Dermis blood vessel endothelial cell (primary cell): Measurements from ENCODE around the gene NCLN. TPM values are rescaled to one million over a fixed set of nuclear protein-coding genes. Genes with fewer than 3 reads are reported as not detected.
"Not testable (repeated sequence)": the region's sequence is repeated elsewhere in the genome, so short reads cannot be mapped to it uniquely, and the experiment has no call there.

Experiments
- DNase-seq: peaks from one replicate; pipeline ENCODE4 v3.0.0; 2010
- total RNA-seq: library from RNA; depleted of rRNA; stranded (reverse); fragments of >200 nt; gene quantifications from 2 replicates; pipeline ENCODE4 v1.2.3, GENCODE V29; 2014

NCLN gene
- total RNA-seq, 1 donor from 2014 or later: 38.3 TPM

DNA sequence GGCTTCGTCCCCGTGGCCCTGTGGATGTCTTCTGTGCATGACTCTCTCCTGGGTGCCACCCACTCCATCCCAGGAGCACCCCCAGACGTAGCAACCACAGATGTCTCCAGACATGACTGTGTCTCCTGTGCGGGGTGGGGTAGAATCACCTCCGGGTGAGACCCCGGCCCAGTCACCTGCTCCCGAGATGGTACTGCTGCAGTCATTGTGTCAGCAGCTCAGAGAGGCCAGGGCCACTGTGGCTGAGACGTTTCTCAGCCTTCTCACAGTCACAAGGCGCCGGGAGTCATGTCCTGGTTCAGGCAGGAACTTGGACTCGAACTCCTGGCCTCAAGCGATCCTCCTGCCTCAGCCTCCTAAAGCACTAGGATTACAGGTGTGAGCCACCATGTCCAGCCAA lies 16.6 kb downstream of the NCLN start:
- no peak for DNase-seq

DNA sequence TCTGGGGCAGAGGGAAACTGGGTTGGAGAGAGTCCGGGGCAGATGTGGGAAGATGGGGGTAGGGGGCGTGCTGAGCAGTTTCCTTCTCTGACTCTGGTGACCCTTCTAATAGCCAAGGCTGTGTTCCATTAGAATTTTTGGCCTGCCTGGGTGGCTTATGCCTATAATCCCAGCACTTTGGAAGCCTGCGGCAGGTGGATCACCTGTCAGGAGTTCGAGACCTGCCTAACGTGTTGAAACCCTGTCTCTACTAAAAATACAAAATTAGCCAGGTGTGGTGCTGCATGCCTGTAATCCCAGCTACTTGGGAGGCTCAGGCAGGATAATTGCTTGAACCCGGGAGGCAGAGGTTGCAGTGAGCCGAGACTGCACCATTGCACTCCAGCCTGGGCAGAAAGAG lies 17.2 kb downstream of the NCLN start:
- not testable (repeated sequence) for DNase-seq

DNA sequence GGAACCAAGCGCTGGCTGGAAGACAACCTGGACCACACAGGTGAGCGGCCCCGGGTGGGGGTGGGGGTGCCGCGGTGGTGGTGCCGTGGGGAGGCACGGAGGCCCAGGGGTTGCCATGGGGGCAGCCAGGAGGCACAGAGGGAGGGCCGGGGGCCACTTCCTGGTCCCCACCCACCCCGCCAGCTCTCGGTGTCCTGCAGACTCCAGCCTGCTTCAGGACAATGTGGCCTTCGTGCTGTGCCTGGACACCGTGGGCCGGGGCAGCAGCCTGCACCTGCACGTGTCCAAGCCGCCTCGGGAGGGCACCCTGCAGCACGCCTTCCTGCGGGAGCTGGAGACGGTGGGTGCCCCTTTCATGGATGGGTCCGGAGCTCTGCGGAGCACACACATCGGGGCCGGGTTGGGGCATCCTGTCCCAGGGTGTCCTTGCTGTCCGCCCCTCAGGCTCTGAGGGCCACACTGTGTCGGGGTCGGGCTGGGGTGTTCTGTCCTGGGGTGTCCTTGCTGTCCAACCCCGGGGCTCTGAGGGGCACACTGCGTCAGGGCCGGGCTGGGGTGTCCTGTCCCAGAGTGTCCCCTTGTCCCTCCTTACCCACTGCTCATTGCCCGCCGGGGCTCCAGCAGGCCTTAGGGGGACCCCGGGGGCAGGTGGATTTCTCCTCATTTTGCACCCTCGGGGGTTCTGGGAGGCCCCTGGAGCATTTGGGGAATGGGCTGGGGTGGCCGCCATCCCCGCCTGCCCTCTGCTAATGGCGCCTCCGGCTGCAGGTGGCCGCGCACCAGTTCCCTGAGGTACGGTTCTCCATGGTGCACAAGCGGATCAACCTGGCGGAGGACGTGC lies 18.3 kb downstream of the NCLN start:
- DNase-seq: no peak

DNA sequence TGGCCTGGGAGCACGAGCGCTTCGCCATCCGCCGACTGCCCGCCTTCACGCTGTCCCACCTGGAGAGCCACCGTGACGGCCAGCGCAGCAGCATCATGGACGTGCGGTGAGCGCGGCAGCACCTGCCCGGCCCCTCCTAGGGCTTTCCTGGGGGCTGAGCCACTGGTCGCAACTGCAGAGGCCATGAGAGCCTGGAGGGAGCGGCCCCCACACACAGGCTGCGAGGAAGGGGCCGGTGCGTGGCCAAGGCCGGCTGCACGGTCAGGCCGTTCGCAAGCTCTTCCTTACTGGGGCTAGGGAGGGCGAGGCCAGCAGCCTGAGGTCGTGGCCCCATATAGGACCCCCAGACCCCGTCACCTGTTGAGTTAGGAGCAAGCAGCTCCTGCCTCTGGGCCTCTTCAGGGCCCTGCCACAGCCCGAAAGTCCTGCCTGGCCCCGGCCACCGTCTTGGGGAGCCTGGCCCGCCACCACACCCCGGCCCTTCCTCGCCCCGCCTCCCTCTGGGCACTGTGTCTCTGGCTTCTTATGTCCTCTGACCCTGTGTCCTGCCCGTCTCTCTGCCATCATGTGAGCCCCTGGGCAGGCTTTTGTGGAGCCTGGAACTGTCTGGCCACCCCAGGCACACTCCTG lies 19.0 kb downstream of the NCLN start:
- DNase-seq: no peak

DNA sequence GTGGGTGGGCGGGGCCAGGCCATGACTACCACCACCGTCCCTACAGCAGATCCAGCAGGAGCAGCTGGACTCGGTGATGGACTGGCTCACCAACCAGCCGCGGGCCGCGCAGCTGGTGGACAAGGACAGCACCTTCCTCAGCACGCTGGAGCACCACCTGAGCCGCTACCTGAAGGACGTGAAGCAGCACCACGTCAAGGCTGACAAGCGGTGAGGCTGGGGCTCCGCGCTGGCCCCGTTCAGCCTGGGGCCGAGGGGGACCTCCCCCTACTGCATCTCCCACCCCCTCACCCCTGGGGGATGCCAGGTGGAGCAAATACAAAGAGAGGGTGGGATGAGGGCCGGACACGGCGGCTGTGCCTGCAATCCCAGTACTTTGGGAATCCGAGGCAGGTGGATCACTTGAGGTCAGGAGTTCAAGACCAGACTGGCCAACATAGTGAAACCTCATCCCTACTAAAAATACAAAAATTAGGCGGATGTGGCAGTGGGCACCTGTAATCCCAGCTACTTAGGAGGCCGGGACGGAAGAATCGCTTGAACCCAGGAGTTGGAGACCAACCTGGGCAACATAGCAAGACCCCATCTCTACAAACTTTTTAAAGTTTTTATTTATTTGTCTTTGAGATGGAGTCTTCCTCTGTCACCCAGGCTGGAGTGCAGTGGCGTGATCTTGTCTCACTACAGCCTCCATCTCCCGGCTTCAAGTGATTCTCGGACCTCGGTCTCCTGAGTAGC lies 20.7 kb downstream of the NCLN start:
- no peak for DNase-seq

DNA sequence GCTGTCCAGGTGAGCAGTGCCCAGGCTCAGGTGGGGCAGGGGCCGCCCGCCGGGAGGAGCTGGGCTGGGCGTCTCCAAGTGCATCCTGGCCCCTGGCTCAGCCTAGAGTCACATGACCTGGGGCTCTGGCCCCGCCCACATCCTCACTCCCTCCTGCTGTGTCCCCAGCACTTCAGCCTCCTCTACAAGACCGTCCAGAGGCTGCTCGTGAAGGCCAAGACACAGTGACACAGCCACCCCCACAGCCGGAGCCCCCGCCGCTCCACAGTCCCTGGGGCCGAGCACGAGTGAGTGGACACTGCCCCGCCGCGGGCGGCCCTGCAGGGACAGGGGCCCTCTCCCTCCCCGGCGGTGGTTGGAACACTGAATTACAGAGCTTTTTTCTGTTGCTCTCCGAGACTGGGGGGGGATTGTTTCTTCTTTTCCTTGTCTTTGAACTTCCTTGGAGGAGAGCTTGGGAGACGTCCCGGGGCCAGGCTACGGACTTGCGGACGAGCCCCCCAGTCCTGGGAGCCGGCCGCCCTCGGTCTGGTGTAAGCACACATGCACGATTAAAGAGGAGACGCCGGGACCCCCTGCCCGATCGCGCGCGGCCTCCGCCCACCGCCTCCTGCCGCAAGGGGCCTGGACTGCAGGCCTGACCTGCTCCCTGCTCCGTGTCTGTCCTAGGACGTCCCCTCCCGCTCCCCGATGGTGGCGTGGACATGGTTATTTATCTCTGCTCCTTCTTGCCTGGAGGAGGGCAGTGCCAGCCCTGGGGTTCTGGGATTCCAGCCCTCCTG lies 21.9 kb downstream of the NCLN start:
- no peak for DNase-seq

DNA sequence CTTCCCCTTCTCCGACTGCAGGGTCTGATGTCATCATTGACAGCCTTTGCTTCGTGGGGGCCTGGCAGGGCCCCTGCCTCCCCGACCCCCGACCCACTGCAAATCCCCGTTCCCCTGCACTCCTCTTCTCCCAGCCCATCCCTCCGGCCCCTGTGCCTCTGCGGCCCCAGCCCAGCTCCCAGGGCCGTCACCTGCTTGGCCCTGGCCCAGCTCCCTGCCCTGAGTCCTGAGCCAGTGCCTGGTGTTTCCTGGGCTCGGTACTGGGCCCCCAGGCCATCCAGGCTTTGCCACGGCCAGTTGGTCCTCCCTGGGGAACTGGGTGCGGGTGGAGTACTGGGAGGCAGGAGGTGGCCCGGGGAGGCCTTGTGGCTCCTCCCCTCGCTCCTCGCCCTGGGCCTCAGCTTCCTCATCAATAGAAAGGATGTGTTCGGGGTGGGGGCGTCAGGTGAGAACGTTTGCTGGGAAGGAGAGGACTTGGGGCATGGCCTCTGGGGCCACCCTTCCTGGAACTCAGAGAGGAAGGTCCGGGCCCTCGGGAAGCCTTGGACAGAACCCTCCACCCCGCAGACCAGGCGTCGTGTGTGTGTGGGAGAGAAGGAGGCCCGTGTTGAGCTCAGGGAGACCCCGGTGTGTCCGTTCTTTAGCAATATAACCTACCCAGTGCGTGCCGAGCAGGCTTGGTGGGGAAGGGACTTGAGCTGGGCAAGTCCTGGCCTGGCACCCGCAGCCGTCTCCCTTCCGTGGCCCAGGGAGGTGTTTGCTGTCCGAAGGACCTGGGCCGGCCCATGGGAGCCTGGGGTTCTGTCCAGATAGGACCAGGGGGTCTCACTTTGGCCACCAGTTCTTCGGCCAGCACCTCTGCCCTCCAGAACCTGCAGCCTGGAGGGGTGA lies 22.8 kb downstream of the NCLN start:
- DNase-seq: no peak

DNA sequence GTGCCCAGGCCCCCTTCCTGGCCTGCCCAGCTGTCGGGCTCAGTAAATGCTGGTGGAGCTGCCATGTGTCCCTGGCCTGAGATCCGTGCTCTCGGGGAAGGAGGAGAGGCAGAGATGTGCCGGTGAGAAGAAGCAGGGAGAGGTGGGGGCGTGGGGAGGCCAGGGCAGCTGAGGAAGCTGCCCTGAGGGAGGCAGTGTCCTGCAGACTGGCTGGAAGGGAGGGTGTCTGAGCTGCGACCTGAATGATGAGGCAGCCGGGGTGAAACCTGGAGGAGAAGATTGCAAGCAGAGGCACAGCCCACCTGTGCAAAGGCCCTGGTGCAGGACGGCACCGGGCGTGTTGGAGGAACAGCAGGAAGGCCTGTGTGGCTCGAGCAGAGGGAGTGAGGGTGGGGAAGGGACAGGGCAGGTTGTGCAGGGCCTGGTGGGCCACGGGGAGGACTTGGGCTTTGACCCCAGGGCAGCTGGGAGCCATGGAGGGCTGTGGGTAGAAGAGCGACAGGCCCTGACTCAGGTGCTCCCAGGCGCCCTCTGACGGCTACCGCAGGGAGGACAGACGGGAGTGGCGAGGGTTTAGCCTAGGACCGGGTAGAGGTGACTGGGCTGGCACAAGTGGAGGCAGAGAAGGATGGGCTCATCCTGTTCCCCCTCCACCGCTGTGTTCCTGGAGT lies 24.8 kb downstream of the NCLN start:
- DNase-seq: peak; percentile 66

DNA sequence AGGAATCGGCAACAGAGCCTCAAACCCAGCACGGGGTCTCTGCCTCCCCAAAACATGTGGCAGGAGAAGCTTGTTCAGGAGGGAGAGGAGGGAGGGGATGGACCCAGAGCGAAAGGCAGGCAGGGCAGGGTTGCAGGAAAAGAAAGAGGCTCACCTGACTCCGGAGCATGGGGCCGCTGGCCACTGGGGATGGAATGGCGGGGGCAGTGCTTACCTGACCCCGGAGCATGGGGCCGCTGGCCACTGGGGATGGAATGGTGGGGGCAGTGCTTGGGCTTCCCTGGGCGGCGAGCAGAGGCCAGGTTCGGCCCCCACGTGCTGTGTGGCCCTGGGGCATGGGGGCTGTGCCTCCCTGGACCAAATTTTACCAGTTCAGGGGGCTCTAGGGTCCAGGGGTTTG lies 25.5 kb downstream of the NCLN start:
- no peak for DNase-seq

DNA sequence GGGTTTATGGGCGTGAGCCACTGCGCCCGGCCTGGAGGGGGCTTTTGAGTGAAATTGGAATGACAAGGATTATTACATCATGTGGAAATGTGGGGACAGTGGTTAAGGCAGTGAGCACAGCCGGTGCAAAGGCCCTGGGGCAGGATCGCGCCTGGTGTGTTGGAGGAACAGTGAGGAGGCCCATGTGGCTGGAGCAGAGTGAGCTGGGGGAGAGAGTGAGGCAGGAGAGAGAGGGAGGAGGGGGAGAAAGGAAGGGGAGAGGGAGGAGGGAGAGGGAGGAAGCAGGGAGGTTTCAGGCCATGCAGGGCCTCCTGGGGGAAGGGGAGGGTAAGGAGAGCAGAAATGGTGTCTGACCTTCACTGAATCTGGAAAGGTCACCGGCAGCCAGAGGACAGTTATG lies 27.4 kb downstream of the NCLN start:
- DNase-seq: no peak

DNA sequence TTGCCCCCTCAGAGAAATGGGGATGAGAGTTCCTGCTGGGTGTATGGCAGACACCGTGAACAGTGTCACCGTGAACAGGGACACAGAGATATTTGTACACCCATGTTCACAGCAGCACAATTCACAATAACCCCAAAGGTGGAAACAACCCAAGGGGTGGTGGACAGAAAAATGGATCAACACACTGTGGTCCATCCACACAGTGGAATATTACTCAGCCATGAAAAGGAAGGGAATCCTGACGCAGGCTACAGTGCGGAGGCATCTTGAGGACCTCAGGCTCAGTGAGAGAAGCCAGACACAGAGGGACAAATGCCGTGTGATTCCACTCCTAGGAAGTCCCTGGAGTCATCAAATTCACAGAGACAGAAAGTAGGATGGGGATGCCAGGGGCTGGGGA lies 31.1 kb downstream of the NCLN start:
- no peak for DNase-seq

DNA sequence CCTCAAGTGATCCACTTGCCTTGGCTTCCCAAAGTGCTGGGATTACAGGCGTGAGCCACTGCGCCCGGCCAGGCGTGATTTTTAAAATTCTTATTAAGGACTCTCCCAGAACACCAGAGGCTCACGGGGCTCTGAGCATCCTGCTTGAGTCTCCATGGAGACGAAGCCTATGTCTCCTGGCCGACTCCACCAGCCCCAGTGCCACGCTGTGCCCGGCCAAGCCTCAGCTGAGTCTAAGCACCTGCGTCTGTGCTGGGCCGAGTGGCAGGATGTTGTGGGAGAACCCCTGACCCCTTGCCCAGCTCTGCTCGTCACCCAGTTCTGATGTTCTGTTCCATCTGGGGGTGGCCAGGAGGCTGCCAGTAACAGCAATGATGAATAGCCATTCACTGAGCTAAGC lies 34.8 kb downstream of the NCLN start:
- no peak for DNase-seq

DNA sequence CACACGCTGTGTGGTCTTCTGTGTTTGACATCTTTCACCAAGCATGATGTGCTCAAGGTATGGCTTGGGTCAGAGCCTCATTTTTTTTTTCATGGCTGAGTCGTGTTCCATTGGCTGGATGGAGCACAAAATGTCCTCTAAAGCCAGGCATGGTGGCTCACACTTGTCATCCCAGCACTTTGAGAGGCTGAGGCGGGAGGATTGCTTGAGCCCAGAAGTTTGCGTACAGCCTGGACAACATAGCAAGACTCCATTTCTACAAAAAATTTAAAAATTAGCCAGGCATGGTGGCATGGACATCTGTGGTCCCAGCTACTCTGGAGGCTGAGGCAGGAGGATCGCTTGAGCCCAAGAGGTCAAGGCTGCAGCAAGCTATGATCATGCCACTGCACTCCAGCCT lies 35.8 kb downstream of the NCLN start:
- DNase-seq: not testable (repeated sequence)

DNA sequence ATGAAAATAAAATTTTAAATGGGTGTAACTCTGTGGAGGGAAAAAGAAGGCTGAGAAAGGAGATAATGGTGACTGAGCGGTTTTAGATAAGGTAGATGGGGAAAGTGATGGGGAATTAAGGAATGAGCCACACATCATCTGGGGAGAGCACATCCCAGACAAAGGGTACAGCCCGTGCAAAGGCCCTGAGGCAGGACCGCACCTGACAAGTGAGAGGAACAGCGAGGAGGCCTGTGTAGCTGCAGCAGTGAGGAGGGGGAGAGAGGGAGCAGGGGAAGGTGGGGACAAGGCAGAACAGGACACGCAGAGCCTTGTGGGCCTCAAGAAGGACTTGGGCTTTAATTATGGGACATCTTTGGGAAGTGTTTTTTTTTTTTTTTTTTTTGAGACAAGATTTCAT lies 37.0 kb downstream of the NCLN start:
- no peak for DNase-seq

DNA sequence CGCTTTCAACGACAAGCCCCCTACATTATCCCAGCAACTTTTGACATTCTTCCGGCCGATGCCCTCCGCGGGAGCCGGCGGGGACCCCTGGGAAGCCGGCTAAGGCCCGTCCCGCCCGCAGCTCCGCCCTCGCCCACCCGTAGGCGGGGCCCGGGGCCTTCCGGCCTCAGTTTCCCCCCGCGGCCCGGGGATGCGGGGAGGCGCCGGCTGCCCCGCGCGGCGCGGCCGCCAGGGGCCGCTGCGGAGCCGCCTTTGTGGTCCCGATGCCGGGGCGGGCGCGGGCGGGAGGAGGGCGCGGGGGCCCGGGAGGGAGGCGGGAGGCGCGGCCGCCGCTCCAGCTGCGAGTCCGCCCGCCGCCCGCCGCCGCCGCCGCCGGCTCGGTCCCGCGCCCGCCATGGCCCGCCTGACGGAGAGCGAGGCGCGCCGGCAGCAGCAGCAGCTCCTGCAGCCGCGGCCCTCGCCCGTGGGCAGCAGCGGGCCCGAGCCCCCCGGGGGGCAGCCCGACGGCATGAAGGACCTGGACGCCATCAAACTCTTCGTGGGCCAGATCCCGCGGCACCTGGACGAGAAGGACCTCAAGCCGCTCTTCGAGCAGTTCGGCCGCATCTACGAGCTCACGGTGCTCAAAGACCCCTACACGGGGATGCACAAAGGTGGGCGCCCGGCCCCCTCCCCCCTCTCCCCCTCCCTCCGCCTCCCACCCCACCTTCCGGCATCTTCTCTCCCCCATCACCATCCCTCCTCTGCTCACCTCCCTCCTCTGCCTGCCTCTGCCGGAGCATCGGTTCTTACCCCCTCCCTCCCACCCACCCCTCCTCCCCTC lies 38.8 kb downstream of the NCLN start, which contains the start of gene CELF5:
Gene CELF5 (plus strand): TSS at position 316 of the 823 bp plus-strand sequence. CDS start 79 bp downstream, at position 395.
- peak; percentile 34 for DNase-seq

DNA sequence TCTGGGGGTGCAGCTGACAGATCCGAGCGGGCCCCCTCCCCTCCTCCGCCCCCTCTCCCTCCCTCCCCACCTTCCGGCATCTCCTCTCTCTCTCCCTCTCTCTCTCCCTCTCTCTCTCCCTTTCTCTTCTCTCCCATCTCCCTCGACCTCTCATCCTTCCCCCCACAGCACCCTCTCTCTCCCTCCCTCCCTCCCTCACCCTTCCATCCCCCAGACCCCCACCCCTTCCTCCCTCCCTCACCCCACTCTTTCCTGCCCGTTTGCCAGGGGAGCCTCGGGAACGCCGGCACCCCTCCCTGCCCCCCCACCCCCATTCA lies 39.4 kb downstream of the NCLN start:
- DNase-seq: no peak

DNA sequence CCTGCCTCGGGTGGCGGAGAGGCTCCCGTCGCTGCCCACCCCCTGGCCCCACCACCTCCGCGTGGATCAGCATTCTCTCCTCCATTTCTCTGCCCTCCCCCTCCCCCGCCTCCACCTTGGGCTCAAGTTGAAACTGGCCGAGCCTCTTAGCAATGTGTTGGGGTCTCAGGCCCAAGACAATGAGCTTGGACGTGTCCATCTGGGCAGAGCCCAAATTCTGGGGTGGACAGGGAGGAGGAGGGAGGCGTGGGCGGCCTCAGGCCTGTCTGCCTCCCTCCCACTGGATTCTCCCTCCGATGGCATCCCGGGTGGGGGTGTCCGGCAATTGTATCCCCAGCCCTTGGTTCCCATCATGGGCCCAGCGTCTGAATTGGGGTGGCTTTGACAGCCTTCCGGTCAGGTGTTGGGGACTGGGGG lies 40.0 kb downstream of the NCLN start:
- no peak for DNase-seq

DNA sequence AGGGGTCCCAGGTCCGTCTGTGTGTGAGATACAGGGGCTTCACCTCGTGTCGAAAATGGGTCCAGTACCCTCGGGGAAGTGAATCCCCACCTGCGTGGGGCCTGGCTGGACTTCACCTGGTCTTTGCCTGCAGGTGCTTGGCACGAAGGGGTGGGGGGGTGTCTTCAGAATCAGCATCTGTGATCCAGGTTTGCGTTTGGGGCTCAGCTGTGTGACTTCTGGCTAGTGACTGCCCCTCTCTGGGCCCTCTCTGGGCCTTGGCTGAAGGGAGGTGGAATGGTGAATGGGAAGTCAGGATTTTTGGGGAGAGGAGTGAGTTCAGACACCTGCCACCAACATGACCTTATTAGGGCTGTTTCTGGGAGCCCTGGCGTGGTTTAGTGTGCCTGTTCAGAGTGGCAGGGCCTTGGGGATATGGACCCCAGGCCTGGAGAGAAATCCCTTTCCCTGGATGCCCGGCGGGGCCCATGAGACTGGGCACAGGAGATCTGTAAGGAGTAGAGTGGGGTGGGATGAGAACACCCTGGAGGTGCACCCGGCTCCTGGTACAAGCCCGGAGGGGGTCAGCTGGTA lies 41.4 kb downstream of the NCLN start:
- no peak for DNase-seq

DNA sequence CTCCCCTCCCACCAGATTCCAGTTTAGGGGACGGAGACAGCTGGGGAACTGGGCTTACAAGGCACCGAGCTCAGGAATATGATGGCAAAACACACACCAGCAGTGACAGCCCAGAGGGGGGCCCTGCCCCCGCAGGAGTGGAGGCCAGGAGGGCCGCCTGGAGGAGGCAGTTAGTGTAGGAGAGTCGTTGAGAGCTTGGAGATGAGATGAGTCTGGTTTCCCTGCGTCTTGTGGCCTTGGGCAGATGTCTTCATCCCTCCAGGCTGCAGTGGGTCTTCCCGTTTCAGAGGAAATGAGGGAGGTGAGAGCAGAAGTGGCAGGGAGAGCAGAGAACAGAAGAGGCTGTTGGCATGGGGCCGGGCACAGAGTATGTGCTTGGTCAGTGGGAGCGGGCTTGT lies 43.6 kb downstream of the NCLN start:
- DNase-seq: no peak
